ENCODE measurements around the gene ROCK1. TPM values are rescaled to one million over a fixed set of nuclear protein-coding genes. Genes with fewer than 3 reads are reported as not detected.
A peak's percentile ranks its signal among the peaks of the same experiment; 100 is the strongest.
"Not testable (repeated sequence)": the region's sequence is repeated elsewhere in the genome, so short reads cannot be mapped to it uniquely, and the experiment has no call there.

Gene ROCK1
- 100 to 1,000 TPM in 1 of 2 donors, 10 to 100 TPM in 1; 98.9 to 147 TPM for total RNA-seq
- polyA plus RNA-seq, result 10 to 100 TPM; 32.6 to 42.0 TPM
- long read RNA-seq, donor 1, partial matches to known transcripts, result 384 of 419 reads
- long read RNA-seq, donor 1, other reads (novel, unspliced or antisense), result 35 of 419 reads
- long read RNA-seq, donor 2, partial matches to known transcripts, result 63 of 75 reads
- long read RNA-seq, donor 2, other reads (novel, unspliced or antisense), result 12 of 75 reads

- 0 to 1% methylated on average over 65 to 80 of the region's 80 CpGs for whole genome bisulfite sequencing, 2 donors
These were observed at the start of gene ROCK1 for GRCh38 chr18:21111346-21112139. TSS of gene ROCK1 (minus strand) at chr18:21111813. CDS start at chr18:21110910, 903 bp downstream.

GRCh38 chr18:21155443-21155842 is 43.8 kb upstream of the ROCK1 start:
- Histone ChIP-seq H3K27ac (ENCODE audit: low read depth in 1 of 2, low read length in 2 of 2) (no peak overlapping the region), H3K4me1 (ENCODE audit: control insufficient read depth in 1 of 2, insufficient read depth in 2 of 2, low read length in 2 of 2) (no peaks in the 10 kb centered on the region), H3K4me3 (ENCODE audit: low read length in 2 of 2) (no peak overlapping the region), H3K36me3 (ENCODE audit: control insufficient read depth in 1 of 2, insufficient read depth in 2 of 2, low read length in 1 of 2) (no peaks in the 10 kb centered on the region), H3K9me3 (ENCODE audit: control insufficient read depth, low read length) (peaks cover 3% of the 10 kb centered on the region), H3K27me3 (ENCODE audit: control insufficient read depth in 1 of 2, insufficient read depth in 2 of 2, low read length in 1 of 2) (no peaks in the 10 kb centered on the region)
- ATAC-seq (ENCODE audit: low FRiP score), result no peak
- WGBS, 2 donors, result 90 to 92% methylated on average over 1 of the region's 1 CpG
- DNase-seq, result no peak
- intact Hi-C loops (cut with DNase I), result no loop called here

More at GRCh38 chr18:21111346-21112139, at the start of gene ROCK1:
- H3K36me3 ChIP-seq (ENCODE audit: control insufficient read depth in 1 of 2, insufficient read depth in 2 of 2, low read length in 1 of 2), result no peaks in the 10 kb centered on the region
- intact Hi-C loops (cut with DNase I), result loop anchor here in 1 of 2 donors (10.0 kb wide), 4 partner anchors 63 to 137 kb away; no protein-coding TSS in a partner anchor
- peak; percentile 98 for ATAC-seq (ENCODE audit: low FRiP score)
- H3K9me3 ChIP-seq (ENCODE audit: control insufficient read depth, low read length), result no peaks in the 10 kb centered on the region
- peak within 1 kb of the TSS; percentile 90 to 99 for H3K4me3 ChIP-seq (ENCODE audit: low read length in 2 of 2)
- peaks cover 4 to 6% of the 10 kb centered on the region in 2 donors for H3K4me1 ChIP-seq (ENCODE audit: control insufficient read depth in 1 of 2, insufficient read depth in 2 of 2, low read length in 2 of 2)
- no peaks in the 10 kb centered on the region for H3K27me3 ChIP-seq (ENCODE audit: control insufficient read depth in 1 of 2, insufficient read depth in 2 of 2, low read length in 1 of 2)
- H3K27ac ChIP-seq (ENCODE audit: low read depth in 1 of 2, low read length in 2 of 2), result peak within 1 kb of the TSS; percentile 86 to 98
- peak; percentile 100 for DNase-seq

- Histone ChIP-seq H3K4me3 (ENCODE audit: low read length in 2 of 2) (no peak overlapping the region), H3K27ac (ENCODE audit: low read depth in 1 of 2, low read length in 2 of 2) (no peak overlapping the region), H3K4me1 (ENCODE audit: control insufficient read depth in 1 of 2, insufficient read depth in 2 of 2, low read length in 2 of 2) (peaks cover 0 to 2% of the 10 kb centered on the region in 2 donors), H3K9me3 (ENCODE audit: control insufficient read depth, low read length) (no peaks in the 10 kb centered on the region), H3K27me3 (ENCODE audit: control insufficient read depth in 1 of 2, insufficient read depth in 2 of 2, low read length in 1 of 2) (no peaks in the 10 kb centered on the region), H3K36me3 (ENCODE audit: control insufficient read depth in 1 of 2, insufficient read depth in 2 of 2, low read length in 1 of 2) (no peaks in the 10 kb centered on the region)
- DNase-seq (no peak), ATAC-seq (ENCODE audit: low FRiP score) (no peak)
- intact Hi-C loops (cut with DNase I), result no loop called here
These were observed 34.4 kb upstream of the ROCK1 start for GRCh38 chr18:21146016-21146415.

- Histone ChIP-seq H3K36me3 (ENCODE audit: control insufficient read depth in 1 of 2, insufficient read depth in 2 of 2, low read length in 1 of 2) (no peaks in the 10 kb centered on the region), H3K4me3 (ENCODE audit: low read length in 2 of 2) (no peak overlapping the region), H3K9me3 (ENCODE audit: control insufficient read depth, low read length) (no peaks in the 10 kb centered on the region), H3K27ac (ENCODE audit: low read depth in 1 of 2, low read length in 2 of 2) (no peak overlapping the region), H3K4me1 (ENCODE audit: control insufficient read depth in 1 of 2, insufficient read depth in 2 of 2, low read length in 2 of 2) (peaks cover 0 to 2% of the 10 kb centered on the region in 2 donors), H3K27me3 (ENCODE audit: control insufficient read depth in 1 of 2, insufficient read depth in 2 of 2, low read length in 1 of 2) (no peaks in the 10 kb centered on the region)
- no peak for DNase-seq
- intact Hi-C loops (cut with DNase I), result no loop called here
- 79 to 80% methylated on average over 1 of the region's 1 CpG for WGBS, 2 donors
- ATAC-seq (ENCODE audit: low FRiP score), result no peak
These were observed 33.8 kb upstream of the ROCK1 start for GRCh38 chr18:21145371-21145770.

GRCh38 chr18:21141668-21142422 is 30.2 kb upstream of the ROCK1 start:
- ATAC-seq (ENCODE audit: low FRiP score), result no peak
- DNase-seq, result no peak
- Histone ChIP-seq H3K9me3 (ENCODE audit: control insufficient read depth, low read length) (no peaks in the 10 kb centered on the region), H3K4me3 (ENCODE audit: low read length in 2 of 2) (peak overlapping the region in 1 of 2 donors; percentile 26), H3K27me3 (ENCODE audit: control insufficient read depth in 1 of 2, insufficient read depth in 2 of 2, low read length in 1 of 2) (no peaks in the 10 kb centered on the region), H3K4me1 (ENCODE audit: control insufficient read depth in 1 of 2, insufficient read depth in 2 of 2, low read length in 2 of 2) (peaks cover 0 to 2% of the 10 kb centered on the region in 2 donors), H3K27ac (ENCODE audit: low read depth in 1 of 2, low read length in 2 of 2) (peak overlapping the region in 1 of 2 donors; percentile 82), H3K36me3 (ENCODE audit: control insufficient read depth in 1 of 2, insufficient read depth in 2 of 2, low read length in 1 of 2) (no peaks in the 10 kb centered on the region)
- intact Hi-C loops (cut with DNase I), result no loop called here
- WGBS, 2 donors, result 15 to 20% methylated on average over 5 of the region's 5 CpGs

- intact Hi-C loops (cut with DNase I); H3K36me3 ChIP-seq (ENCODE audit: control insufficient read depth in 1 of 2, insufficient read depth in 2 of 2, low read length in 1 of 2); H3K4me3 ChIP-seq (ENCODE audit: low read length in 2 of 2); DNase-seq; H3K4me1 ChIP-seq (ENCODE audit: control insufficient read depth in 1 of 2, insufficient read depth in 2 of 2, low read length in 2 of 2); ATAC-seq (ENCODE audit: low FRiP score); H3K27me3 ChIP-seq (ENCODE audit: control insufficient read depth in 1 of 2, insufficient read depth in 2 of 2, low read length in 1 of 2); H3K27ac ChIP-seq (ENCODE audit: low read depth in 1 of 2, low read length in 2 of 2); H3K9me3 ChIP-seq (ENCODE audit: control insufficient read depth, low read length): not testable (repeated sequence)
- WGBS, 2 donors, result 94 to 95% methylated on average over 32 to 41 of the region's 41 CpGs
These were observed 26.3 kb upstream of the ROCK1 start for GRCh38 chr18:21137719-21138488.

GRCh38 chr18:21134895-21135294 is 23.3 kb upstream of the ROCK1 start:
- H3K4me3 ChIP-seq (ENCODE audit: low read length in 2 of 2), result no peak overlapping the region
- H3K27ac ChIP-seq (ENCODE audit: low read depth in 1 of 2, low read length in 2 of 2), result no peak overlapping the region
- no peaks in the 10 kb centered on the region for H3K9me3 ChIP-seq (ENCODE audit: control insufficient read depth, low read length)
- ATAC-seq (ENCODE audit: low FRiP score) (no peak), DNase-seq (no peak)
- no peaks in the 10 kb centered on the region for H3K36me3 ChIP-seq (ENCODE audit: control insufficient read depth in 1 of 2, insufficient read depth in 2 of 2, low read length in 1 of 2)
- intact Hi-C loops (cut with DNase I), result no loop called here
- 54 to 63% methylated on average over 3 of the region's 3 CpGs for WGBS, 2 donors
- no peaks in the 10 kb centered on the region for H3K27me3 ChIP-seq (ENCODE audit: control insufficient read depth in 1 of 2, insufficient read depth in 2 of 2, low read length in 1 of 2)
- H3K4me1 ChIP-seq (ENCODE audit: control insufficient read depth in 1 of 2, insufficient read depth in 2 of 2, low read length in 2 of 2), result no peaks in the 10 kb centered on the region

GRCh38 chr18:21132398-21132918 is 20.8 kb upstream of the ROCK1 start:
- WGBS, 2 donors, result 94 to 95% methylated on average over 27 of the region's 27 CpGs

More at GRCh38 chr18:21132398-21132918, 20.8 kb upstream of the ROCK1 start:
- Histone ChIP-seq H3K36me3 (ENCODE audit: control insufficient read depth in 1 of 2, insufficient read depth in 2 of 2, low read length in 1 of 2) (no peaks in the 10 kb centered on the region), H3K4me1 (ENCODE audit: control insufficient read depth in 1 of 2, insufficient read depth in 2 of 2, low read length in 2 of 2) (no peaks in the 10 kb centered on the region), H3K4me3 (ENCODE audit: low read length in 2 of 2) (no peak overlapping the region), H3K27me3 (ENCODE audit: control insufficient read depth in 1 of 2, insufficient read depth in 2 of 2, low read length in 1 of 2) (no peaks in the 10 kb centered on the region), H3K27ac (ENCODE audit: low read depth in 1 of 2, low read length in 2 of 2) (no peak overlapping the region), H3K9me3 (ENCODE audit: control insufficient read depth, low read length) (no peaks in the 10 kb centered on the region)
- ATAC-seq (ENCODE audit: low FRiP score) (no peak), DNase-seq (no peak)
- intact Hi-C loops (cut with DNase I), result no loop called here
